Fibroblast of mammary gland (primary cell): ENCODE results near the gene GGT6.
"Not testable (repeated sequence)": the region's sequence is repeated elsewhere in the genome, so short reads cannot be mapped to it uniquely, and the experiment has no call there.

ENCODE experiments used
- DNase-seq: peaks from one replicate; pipeline ENCODE4 v3.0.0-alpha.2; 2010; ENCODE audit warnings: low read depth
- H3K4me3 ChIP-seq: 2 replicates; pipeline ENCODE4 v1.5.1; 2011; ENCODE audit warnings: low read depth, mild to moderate bottlenecking, low read length, moderate library complexity; ENCODE audit not compliant: control insufficient read depth
- TF ChIP-seq, protein P1 (sequence below): conservative IDR thresholded peaks from 2 replicates; pipeline ENCODE4 v1.5.1; 2011; ENCODE audit warnings: low read depth, low read length, inconsistent platforms; ENCODE audit not compliant: control insufficient read depth, insufficient read depth

Gene GGT6, protein sequence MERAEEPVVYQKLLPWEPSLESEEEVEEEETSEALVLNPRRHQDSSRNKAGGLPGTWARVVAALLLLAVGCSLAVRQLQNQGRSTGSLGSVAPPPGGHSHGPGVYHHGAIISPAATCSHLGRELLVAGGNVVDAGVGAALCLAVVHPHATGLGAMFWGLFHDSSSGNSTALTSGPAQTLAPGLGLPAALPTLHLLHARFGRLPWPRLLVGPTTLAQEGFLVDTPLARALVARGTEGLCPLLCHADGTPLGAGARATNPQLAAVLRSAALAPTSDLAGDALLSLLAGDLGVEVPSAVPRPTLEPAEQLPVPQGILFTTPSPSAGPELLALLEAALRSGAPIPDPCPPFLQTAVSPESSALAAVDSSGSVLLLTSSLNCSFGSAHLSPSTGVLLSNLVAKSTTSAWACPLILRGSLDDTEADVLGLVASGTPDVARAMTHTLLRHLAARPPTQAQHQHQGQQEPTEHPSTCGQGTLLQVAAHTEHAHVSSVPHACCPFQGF

DNA sequence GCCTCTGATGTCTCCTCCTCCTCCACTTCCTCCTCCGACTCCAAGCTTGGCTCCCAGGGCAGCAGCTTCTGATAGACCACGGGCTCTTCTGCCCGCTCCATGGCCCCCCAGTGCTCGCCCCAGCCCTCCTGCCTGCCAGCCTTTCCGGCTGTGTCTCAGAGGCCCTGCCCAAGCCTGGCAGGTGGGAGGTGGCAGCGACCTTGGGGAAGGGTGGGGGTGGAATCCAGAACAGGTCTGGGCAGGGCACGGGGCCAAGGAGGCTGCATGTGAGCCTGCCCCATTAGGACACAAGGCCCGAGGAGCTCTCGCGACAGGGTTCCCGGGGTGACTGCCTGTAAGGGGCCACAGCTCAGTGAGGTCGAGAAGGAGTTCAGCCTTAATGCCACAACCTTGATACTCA is at the start of gene GGT6:
Gene GGT6 (minus strand): TSS at position 157 of the 400 bp plus-strand sequence. CDS start 56 bp downstream, at position 101.
- TF ChIP-seq, protein P1, sequence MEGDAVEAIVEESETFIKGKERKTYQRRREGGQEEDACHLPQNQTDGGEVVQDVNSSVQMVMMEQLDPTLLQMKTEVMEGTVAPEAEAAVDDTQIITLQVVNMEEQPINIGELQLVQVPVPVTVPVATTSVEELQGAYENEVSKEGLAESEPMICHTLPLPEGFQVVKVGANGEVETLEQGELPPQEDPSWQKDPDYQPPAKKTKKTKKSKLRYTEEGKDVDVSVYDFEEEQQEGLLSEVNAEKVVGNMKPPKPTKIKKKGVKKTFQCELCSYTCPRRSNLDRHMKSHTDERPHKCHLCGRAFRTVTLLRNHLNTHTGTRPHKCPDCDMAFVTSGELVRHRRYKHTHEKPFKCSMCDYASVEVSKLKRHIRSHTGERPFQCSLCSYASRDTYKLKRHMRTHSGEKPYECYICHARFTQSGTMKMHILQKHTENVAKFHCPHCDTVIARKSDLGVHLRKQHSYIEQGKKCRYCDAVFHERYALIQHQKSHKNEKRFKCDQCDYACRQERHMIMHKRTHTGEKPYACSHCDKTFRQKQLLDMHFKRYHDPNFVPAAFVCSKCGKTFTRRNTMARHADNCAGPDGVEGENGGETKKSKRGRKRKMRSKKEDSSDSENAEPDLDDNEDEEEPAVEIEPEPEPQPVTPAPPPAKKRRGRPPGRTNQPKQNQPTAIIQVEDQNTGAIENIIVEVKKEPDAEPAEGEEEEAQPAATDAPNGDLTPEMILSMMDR: no peak
- DNase-seq: no peak
- no peak within 1 kb of the TSS for H3K4me3 ChIP-seq

DNA sequence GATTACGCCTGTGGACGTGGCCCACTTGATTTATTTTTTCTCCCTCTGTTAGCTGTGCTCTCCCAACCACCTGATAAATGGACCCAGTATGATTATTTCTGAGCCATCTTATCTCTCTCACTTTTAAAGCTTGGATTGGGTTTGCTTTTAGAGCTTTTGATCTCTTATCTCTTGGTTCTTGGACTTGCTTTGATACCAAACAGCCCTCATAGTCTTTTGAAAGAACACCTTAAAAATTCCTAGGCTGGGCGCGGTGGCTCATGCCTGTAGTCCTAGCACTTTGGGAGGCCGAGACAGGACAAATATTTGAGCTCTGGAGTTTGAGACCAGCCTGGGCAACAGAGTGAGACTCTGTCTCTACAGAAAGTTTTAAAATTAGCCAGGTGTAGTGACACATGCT is 49.8 kb upstream of the GGT6 start:
- DNase-seq: no peak
- H3K4me3 ChIP-seq: no peak overlapping the region
- TF ChIP-seq, protein P1: no peak

DNA sequence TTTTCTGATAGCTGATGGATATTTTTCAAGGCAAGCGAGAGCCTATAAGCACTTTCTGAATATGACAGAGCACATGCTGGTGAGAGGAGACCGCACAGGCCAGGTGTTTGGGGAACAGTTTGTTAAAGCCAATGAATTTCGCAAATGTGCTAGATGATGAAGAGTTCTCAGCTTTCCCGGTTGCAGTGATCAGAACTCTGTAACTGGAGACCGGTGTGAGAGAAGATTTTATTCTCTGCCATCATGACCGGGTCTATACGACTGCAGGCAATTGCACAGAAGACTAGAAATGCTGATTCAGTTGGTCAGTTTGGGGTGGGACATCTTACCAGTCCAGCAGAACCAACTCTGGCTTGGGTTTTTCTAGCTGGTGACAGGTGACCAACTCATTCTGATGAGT is 49.4 kb upstream of the GGT6 start:
- no peak overlapping the region for H3K4me3 ChIP-seq
- TF ChIP-seq, protein P1: no peak
- no peak for DNase-seq

DNA sequence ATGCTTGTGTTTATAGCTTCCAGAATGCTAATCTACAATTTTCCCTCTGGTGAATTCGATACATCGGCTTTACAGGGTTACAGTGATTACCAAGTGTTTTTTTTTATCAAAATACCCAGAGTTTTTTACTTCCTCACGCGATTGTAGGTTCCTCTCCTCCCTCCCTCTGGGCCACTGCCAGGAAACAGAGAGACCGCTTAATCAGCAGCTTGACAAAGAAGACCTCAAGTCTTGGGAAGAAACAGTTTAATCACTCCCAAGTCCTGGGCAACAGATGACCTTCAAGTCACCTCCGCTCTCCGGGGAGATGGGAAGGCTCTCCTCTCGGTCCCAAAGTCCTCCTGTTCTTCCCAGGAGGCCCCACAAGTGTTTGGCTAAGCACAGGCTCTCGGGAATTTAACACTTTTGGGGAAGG is 47.4 kb upstream of the GGT6 start:
- peak; percentile 63 for DNase-seq
- TF ChIP-seq, protein P1: no peak
- no peak overlapping the region for H3K4me3 ChIP-seq

DNA sequence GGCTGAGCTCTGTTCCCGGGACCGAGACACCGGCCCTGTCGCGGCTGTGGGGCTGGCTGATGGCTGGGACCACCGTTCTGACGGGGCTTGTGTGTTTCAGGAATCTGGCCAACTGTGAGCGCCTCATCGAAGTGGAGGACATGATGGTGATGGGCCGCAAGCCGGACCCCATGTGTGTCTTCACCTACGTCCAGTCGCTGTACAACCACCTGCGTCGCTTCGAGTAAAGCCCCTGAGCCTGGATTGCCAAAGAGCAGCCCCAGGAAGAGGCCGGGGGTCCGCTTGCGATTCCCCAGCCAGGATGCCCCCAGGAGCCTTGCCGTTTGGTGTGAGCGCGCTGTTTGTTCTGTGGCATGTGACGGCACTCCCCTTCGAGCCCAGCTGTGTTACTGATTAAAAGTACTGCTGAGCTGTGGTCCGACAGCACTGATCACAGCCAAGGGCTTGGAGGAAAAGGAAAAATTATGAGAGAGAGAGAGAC is 46.9 kb upstream of the GGT6 start:
- DNase-seq: no peak
- TF ChIP-seq, protein P1: no peak
- H3K4me3 ChIP-seq: no peak overlapping the region

DNA sequence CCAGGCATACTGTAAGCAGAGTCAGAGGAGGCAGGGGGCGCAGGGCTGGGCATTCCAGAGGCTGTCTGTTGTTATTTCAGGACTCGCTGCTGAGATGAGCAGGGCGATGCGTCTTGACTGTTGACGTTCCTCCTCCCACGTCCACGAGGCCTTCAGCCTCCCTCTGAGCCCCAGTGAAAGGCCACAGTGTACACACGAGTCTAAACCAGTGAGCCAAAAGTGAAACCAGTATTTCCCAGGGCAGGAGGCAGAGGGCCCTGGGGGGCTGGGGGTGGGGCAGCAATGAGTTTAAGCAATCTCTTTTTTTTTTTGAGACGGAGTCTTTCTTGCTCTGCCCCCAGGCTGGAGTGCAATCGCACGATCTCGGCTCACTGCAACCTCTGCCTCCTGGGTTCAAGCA is 45.4 kb upstream of the GGT6 start:
- no peak overlapping the region for H3K4me3 ChIP-seq
- peak; percentile 72 for DNase-seq
- TF ChIP-seq, protein P1: no peak

DNA sequence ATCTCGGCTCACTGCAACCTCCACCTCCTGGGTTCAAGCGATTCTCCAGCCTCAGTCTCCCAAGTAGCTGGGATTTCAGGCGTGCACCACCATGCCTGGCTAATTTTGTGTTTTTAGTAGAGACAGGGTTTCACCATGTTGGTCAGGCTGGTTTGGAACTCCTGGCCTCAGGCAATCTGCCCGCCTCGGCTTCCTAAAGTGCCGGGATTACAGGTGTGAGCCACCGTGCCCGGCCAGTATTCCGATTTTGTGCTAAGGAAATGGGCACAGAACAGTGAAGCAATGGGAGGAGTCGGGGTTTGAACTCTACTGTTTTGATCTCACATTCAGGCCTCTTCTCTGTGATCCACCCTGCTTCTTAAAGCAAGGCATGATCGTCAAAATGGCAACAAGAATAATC is 44.4 kb upstream of the GGT6 start:
- H3K4me3 ChIP-seq, DNase-seq: not testable (repeated sequence)
